Measurements from ENCODE around the gene TBC1D13. TPM values are rescaled to one million over a fixed set of nuclear protein-coding genes. Genes with fewer than 3 reads are reported as not detected.
"Not testable (repeated sequence)": the region's sequence is repeated elsewhere in the genome, so short reads cannot be mapped to it uniquely, and the experiment has no call there.

Gene TBC1D13
- polyA plus RNA-seq, 1 experiment, result 25.7 TPM

- not testable (repeated sequence) for H3K27me3 ChIP-seq (ENCODE audit: control insufficient read depth, insufficient read depth, low read length)
- ChIA-PET POLR2A (interaction anchor here (0.6 kb wide), 3 partner anchors 22 to 953 kb away, joined by 3 to 4 read pairs (median 4); no protein-coding TSS in a partner anchor), CTCF (interaction anchor here (1.4 kb wide), 1 partner anchor 70 kb away, joined by 7 read pairs; no protein-coding TSS in a partner anchor)
Observed at GRCh38 chr9:128858476-128858875, 71.4 kb downstream of the TBC1D13 start.

More at GRCh38 chr9:128858476-128858875, 71.4 kb downstream of the TBC1D13 start:
- not testable (repeated sequence) for H3K9me3 ChIP-seq (ENCODE audit: control insufficient read depth, insufficient read depth, low read length); H3K27ac ChIP-seq (ENCODE audit: low read depth, low read length); DNase-seq (ENCODE audit: low read depth, low spot score); H3K4me3 ChIP-seq (ENCODE audit: low read depth, low read length)

Small RNA genes lying within 50 kb of the gene (small RNA-seq; reads per million reads assigned to genes)
- gene RF00017 (ENCODE audit: insufficient read length, low read depth), result not detected

Other genes starting within 250 kb of the TBC1D13 start
- 211 and 275 TPM in 2 replicates for gene SPTAN1, start 234.7 kb upstream of the TBC1D13 start, polyA plus RNA-seq (2011; rRNA removed)
- 10.9 and 16.7 TPM in 2 replicates for gene DYNC2I2, start 130.4 kb upstream of the TBC1D13 start, polyA plus RNA-seq (2011; rRNA removed)
- 193 and 259 TPM in 2 replicates for gene SET, start 98.0 kb upstream of the TBC1D13 start, polyA plus RNA-seq (2011; rRNA removed)
- 1.7 and 2.2 TPM in 2 replicates for gene PKN3, start 84.8 kb upstream of the TBC1D13 start, polyA plus RNA-seq (2011; rRNA removed)
- gene ZDHHC12, start 63.1 kb upstream of the TBC1D13 start, polyA plus RNA-seq (2011; rRNA removed), result 23.2 and 33.7 TPM in 2 replicates
- gene ZER1, start 15.3 kb upstream of the TBC1D13 start, polyA plus RNA-seq (2011; rRNA removed), result 28.0 and 38.4 TPM in 2 replicates
- gene ENDOG, start 31.2 kb downstream of the TBC1D13 start, polyA plus RNA-seq (2011; rRNA removed), result 6.3 and 7.8 TPM in 2 replicates
- gene SPOUT1, start 42.5 kb downstream of the TBC1D13 start, polyA plus RNA-seq (2011; rRNA removed), result 19.1 and 24.7 TPM in 2 replicates
- 5.2 and 7.0 TPM in 2 replicates for gene KYAT1, start 94.7 kb downstream of the TBC1D13 start, polyA plus RNA-seq (2011; rRNA removed)
- 25.3 and 31.7 TPM in 2 replicates for gene LRRC8A, start 94.9 kb downstream of the TBC1D13 start, polyA plus RNA-seq (2011; rRNA removed)
- gene PHYHD1, start 133.7 kb downstream of the TBC1D13 start, polyA plus RNA-seq (2011; rRNA removed), result 9.3 and 11.6 TPM in 2 replicates
- 31.4 and 31.8 TPM in 2 replicates for gene DOLK, start 160.3 kb downstream of the TBC1D13 start, polyA plus RNA-seq (2011; rRNA removed)
- 46.3 and 52.1 TPM in 2 replicates for gene NUP188, start 160.4 kb downstream of the TBC1D13 start, polyA plus RNA-seq (2011; rRNA removed)
- gene SH3GLB2, start 241.1 kb downstream of the TBC1D13 start, polyA plus RNA-seq (2011; rRNA removed), result 29.3 and 39.1 TPM in 2 replicates
- gene MIGA2, start 249.4 kb downstream of the TBC1D13 start, polyA plus RNA-seq (2011; rRNA removed), result 10.6 and 13.1 TPM in 2 replicates

All from AG04450 (cell line).